HG03520 (cell line): ENCODE results near the gene FRRS1.
A peak's percentile ranks its signal among the peaks of the same experiment; 100 is the strongest.

Experiments used
- ATAC-seq: cut with Tn5 transposase; IDR thresholded peaks from one replicate; pipeline ENCODE4 v1.9.1; 2021; ENCODE audit warnings: mild to moderate bottlenecking, moderate library complexity; ENCODE audit not compliant: unreplicated experiment

Gene FRRS1

DNA sequence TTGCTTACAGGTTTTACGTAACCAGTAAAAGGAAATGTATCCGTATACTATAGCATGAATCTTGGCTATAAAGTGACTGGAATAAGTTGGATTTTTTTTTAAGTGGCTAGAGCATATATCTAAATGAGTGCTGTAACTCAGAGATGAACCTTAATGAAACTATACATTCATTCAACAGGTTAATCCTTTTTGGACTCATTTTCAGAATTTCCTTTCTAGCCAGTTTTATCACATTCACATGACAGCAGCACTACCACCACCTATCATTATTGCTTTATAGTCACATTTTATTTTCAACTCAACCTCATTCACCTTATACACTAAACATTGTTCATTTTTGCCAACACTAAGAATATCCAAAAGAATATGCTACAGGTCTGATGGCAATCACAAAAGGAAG is 30.6 kb downstream of the FRRS1 start:
- no peak for ATAC-seq

DNA sequence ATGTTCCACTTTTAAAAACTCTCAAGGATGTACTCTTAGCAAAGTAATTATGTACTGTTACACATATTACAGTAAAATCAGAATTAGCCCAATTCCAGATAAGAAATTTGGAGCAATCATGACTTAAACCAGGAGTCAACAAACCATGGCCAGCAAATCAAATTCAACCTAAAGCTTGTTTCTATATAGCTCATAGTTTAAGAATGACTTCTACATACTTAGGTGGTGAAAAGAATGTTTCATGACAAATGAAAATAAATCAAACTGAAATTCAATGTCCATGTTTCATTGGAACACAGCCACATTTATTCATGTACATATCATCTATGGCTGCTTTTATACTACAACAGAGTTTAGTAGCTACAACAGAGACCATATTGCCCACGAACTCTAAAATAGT is 35.1 kb downstream of the FRRS1 start:
- no peak for ATAC-seq

DNA sequence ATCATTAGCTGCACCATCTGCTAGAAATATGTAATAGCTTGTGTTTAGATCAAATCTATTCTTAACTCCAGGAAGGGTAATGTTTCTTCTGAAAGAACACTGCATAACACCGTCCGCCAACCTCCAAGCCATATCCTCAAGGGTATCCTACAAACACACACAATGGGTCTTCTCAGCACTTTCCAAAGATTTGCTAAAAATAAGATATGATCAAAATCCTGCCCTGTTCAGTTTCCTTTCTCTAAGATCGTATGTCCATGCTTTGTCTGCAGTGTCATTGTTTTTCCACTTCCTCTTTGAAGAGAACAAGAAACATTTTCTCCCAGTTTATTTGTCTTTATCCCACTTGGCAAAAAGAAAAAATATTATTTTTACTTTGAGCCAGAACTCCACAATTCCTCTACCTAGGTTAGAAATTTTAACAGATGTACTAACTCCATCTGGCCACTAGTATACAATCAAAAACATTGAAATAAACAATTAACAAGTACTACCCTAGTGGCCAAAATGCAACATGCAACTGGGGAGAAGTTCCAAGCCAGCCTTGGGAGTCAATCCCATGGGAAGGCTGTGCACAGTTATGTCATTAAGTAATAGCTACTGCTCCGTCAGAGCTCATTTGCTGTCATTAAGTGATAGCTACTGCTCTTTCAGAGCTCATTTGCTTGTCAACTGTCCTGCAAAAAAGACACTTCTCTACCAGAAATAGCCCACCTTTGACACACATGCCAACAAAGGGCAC is 37.8 kb downstream of the FRRS1 start:
- peak; percentile 83 for ATAC-seq

DNA sequence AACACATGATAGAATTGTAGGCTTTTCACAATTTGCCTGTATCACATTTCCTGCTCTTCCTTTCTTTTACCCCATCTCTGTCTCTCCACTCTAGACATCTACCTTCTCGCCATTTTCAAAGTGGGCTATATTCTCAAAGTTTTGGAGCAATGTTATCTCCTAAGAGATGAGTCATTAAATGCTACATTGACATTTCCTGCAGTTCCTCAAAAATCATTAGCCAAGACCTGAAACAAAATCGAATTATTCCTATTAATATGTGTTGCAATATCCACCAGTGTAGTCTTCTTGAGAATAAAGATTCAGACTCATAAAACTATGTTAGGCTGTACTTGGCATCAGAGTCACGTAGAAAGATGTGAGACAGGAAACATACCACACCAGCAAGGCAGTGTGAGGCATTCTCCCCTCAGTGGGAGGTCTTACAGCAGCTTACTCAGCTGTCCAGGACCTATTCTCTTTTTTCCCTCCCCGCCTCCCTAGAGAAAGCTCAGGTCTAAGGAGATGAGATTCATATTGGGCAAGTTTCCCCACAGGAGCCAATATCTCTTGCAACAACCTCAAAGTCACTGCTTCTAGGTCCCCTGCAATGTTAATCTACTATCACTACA is 38.8 kb downstream of the FRRS1 start:
- ATAC-seq, result no peak

DNA sequence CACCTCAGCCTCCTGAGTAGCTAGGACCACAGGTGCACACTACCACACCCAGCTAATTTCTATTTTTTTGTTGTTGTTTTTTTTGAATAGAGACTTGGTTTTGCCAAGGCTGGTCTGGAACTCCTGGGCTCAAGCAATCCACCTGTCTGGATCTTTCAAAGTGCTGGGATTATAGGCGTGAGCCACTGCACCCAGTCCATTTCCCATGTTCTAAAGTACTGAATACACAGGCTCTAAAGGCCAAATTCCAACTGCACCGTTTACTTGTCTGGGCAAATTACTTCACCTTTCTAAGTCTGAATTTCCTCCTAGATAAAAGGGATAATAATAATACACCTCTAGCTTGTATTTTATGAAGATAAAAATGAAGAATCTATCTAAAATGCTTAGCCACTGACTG is 39.6 kb downstream of the FRRS1 start:
- ATAC-seq, result no peak

DNA sequence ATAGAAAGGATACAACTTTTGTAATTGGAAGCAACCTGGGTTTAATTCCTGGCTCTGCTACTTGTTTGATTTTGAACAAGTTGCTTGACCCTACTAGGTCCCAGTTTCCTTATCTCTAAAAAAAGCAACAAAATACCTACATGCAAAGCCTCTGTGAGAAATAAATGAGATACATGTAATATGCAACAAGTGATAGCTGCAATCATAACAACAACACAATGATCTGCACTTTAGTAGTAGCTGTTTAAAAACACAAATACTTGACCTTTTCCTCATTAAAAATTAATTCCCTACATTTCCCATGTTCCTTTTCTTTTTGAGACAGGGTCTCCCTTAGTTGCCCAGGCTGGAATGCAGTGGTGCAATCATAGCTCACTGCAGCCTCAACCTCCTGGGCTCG is 40.0 kb downstream of the FRRS1 start:
- no peak for ATAC-seq

DNA sequence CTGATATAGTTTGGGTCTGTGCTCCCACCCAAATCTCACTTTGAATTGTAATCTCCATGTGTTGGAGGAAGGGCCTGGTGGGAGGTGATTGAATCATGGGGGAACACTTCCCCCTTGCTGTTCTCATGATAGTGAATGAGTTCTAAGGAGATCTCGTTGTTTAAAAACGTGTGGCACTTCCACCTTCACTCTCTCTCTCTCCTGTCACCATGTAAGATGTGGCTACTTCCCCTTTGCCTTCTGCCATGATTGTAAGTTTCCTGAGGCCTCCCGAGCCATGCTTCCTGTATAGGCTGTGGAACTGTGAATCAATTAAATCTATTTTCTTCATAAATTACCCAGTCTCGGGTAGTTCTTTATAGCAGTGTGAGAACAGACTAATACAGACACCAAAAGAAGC is 40.4 kb downstream of the FRRS1 start:
- no peak for ATAC-seq

DNA sequence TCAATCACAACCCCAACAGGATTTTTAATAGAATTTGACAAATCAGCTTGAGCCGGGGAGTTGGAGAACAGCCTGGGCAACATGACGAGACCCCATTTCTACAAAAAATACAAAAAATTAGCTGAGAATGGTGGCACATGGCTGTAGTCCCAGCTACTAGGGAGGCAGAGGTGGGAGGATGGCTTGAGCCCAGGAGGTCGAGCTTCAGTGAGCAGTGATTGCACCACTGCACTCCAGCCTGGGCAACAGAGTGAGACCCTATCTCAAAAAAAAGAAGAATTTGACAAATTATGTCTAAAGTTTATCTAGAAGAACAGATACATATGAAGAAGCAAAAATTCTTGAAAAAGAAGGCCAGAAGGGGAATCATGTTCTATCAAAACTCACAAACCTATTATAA is 43.2 kb downstream of the FRRS1 start:
- ATAC-seq, result no peak

DNA sequence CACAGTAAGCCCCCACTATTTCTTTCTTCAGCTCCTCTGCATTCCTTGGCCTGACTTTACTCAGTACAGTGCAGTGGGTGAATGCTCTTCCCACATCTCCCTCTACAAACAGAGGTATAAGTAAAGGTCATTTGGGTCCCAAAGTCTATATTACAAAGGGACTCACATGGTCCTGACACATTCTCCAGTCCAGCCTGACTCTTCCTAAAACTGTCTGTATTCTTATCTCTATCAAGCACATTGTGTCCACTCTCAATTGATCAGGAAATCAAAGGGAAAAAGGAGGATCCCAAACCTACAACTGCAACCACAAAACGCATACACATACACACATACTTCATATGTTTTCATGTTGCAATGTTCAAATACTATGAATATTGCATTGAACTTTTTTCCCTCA is 49.4 kb downstream of the FRRS1 start:
- ATAC-seq, result no peak

DNA sequence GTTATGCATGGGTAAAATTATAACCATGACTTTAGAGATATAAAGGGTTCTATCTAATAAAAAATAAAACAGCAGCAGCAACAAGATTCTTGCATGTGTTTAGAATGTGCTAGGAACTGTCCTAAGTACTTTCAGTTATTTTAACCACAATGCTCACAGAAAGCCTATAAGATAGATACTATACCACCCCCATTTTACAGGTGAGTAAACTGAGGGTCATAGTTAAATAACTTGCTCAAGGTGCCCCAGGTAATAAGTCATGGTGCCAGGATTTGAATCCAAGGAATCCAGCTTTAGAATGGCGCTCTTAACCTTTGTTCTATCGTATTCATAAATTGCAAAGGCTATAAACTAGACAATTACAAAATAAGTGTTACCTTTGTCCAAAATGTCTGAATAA is 53.4 kb downstream of the FRRS1 start:
- ATAC-seq, result no peak

DNA sequence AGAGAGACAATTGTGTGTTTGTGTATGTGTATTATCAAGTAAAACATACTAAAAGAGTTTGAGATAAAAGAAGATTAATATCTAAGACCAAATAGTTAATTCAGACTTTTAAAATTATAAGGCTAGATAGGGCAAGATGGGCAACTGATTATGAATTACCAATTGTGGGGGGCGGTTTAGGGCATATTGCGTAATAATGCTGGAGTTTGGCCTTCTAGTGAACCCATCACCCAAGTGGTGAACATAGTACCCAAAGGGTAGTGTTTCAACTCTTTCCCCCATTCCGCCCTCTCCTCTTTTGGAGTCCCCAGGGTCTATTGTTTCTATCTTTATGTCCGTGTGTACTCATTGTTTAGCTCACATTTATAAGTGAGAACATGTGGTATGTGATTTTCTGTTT is 55.4 kb downstream of the FRRS1 start:
- no peak for ATAC-seq

DNA sequence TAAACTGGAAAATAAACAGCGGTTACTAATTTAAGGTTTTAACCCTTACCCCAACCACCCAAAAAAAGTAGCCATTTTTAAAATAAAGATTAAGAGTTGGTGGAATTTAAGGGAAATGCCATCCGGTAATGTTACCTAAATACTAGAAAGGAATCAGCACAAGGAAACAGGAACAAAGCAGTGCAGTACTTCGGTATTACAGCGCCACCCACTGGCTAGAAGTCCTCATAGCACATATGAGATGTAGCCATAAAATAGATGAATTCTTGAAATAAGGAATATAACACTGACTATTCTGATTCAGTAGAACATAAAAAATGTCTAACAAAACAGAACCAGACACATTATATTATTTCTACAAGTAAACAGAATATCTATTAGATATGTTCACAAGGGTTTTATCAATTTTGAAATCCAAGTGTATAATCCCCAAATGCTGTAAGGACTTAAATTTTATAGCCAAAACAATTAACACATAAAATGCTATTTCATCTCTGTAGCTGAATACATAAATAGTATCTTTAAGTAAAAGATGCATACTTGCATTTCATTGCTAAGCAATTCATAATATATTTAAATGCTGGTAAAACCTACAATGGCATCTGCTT is 58.8 kb downstream of the FRRS1 start:
- peak; percentile 94 for ATAC-seq

DNA sequence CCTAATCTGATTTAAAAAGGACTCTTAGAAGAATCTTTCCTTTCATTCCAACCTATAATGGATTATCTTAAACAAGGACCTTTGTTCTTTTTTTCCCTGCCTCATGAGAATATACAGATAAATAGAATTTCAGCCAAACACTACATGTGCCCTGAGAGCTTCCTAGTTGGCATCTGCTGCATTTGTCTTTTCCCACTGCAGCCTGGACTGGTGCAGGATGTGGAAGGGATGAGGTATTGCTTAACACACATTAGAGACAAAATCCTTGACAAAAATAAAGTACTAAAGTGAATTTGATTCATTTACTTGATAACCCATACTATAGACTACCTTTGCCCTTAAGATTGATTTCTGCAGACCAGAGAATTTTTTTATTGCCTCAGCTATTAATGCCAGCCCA is 61.0 kb downstream of the FRRS1 start:
- ATAC-seq, result no peak

DNA sequence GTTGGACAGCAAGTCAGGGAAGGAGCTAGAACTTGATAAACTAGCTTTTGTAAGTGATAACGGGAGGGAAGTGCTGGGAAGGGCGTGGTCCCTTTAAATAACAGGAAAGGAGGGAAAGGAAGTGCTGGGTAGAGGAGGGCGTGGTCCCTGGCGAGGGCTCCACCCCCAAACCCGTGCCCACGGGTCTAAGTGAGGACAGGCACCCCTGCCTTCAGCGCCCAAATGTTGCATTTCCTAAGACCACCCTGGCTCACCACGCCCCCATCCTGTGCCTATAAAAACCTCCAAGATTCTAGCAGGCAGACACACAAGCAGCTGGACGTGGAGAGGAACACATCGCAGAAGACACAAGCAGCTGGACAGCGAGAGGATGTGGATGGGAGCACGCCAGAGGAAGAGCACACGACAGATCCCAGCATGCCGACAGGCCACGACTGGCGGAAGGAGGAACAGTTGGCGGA is 62.0 kb downstream of the FRRS1 start:
- no peak for ATAC-seq

DNA sequence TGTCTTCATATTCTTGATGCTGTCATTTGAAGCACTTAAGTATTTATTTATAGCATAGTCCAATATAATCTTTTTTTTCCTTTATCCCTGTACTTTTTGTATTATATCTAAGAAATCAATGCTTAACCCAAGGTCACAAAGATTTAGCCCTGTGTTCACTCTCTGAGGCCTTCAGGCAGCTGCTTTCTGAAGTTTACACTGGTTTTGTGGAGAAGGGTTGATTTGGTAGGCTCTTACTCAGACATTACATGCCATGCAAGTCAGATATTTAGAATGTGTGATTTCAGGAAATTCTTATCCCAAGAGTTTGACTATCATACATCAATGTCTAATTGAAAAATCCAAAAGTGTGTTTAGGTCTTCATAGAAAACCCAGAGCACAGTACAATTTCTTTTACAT is 64.2 kb downstream of the FRRS1 start:
- ATAC-seq, result no peak

DNA sequence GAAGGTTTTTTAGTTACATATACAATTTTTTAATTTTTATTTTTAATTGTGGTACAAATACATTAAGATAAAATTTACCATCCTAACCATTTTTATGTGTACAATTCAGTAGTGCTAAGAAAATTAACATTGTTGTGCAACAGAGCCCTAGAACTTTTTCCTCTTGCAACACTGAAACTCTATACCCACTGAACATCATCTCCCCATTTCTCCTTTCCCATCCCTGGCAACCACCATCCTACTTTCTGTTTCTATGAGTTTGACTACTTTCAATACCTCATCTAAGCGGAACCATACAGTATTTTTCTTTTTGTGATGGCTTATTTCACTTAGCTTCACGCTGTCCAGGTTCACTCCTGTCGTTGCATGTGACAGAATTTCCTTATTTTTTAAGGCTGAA is 66.4 kb downstream of the FRRS1 start:
- no peak for ATAC-seq

DNA sequence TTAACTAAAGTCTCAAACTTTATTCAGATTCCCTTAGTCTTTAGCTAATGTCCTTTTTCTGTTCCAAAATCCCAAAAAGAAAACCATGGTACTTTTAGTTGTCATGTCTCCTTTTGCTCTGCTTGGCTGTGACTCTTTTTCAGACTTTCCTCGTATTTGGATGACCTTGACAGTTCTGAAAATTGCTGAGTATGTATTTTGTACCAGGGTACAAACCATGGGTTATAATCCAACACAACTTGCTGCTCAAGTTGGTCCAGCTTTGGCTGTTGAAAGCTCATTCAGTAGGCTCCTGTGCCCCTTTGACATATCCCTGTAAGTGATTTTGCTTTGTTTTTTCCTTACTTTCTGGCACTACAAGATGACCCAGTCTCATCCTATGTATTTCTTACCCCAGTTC is 68.9 kb downstream of the FRRS1 start:
- ATAC-seq, result no peak

DNA sequence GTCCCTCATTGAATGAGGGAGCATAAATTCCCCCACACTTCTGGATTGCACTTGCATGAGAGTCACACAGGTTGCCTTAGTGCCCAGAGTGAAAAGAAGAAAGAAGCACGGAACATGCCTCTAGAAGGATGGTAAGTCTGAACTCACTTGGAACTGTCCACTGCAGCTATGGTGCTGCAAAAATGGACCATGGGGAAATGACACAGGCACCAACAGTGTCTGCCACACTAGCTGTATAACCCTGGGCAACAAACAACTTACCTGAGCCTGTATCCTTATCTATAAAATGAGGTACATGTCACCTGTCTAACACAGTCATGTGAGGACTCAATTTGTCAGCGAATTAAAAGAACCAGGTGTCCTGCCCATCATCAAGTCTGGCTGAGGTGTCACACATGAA is 69.8 kb downstream of the FRRS1 start:
- no peak for ATAC-seq

DNA sequence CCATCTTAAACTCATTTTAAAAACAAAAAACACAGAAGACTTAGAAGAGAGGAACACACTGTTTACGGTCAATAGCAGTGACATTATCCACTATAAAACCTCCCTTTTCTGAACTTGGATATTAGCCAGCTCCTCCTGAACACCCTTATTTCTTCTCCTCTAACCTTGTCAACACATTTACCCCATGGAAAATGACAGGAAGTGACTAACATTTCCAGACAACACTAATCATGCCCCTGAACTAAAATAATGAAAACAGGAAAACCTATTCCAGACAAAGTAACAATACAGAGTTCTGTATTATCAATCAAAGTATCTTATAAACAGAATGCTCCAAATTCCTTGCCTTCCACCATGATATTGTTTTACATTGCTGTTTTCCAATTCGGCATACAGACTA is 75.3 kb downstream of the FRRS1 start:
- ATAC-seq, result no peak

DNA sequence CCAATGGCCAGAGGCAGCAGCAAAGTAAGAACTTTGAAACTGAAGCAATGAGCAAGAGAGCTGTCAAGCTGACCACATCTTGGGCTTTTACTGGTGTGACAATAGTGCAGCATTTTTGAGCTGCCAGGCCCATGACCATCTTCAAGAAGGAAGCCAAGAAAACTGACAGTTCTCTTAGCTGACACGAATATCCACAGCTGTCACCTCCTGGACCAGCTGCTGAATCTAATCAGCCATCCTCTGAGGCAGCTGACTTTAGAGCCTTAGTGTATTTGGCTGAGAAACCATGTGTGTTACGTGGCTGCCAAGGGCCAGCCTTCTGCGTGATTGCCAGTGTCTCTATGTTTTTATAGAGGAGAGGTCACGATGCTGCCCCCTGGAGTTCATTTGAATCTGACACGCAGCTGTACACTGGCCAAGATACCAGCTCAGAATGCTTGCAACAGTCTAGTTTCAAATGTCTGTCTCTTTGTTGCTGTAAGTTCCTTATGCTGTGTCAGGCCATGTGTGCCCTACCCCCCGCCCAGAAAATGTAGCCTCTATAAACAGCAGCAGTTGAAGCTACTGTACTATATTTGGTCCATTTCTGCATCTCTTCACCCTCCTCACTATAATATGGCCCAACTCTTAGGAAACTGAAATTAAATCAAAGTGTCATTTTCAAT is 80.8 kb downstream of the FRRS1 start:
- ATAC-seq, result peak; percentile 87

DNA sequence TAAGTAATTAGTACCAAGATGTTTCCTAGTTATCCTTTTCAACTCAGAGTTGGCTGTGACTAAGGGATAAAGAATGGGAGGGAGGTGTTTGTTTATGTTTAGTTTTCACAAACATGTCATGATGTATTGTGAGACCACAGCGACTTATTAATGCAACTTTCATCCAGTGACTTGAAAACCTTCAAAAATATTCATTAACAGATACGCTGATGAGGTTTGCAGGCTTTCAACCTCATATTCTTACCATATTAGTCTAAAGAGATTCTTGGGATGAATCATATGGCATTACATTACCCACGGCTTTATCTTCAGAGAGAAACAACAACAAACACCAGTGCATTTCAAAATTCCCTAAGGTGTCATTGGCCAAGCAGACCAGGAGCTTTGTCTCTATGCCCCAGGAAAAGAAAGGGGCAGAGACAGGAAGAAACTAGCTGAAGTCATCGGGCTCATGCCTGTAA is 84.1 kb downstream of the FRRS1 start:
- ATAC-seq, result no peak

DNA sequence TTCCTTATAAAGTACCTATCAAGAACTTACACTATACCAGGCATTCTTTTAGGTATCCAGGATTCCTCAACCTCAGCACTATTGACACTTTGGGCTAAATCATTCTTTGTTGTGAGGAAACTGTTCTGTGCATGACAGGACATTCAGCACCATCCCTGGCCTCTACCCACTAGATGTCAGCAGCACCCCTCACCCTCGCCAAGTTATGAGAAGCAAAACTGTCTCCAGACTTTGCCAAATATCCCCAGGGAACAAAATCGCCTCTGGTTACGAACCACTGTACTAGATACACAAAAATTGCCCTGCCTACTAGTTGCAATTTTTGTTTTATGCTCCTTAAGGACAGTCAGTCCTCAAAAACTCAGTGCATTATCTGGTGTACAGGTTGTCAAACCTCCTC is 84.9 kb downstream of the FRRS1 start:
- no peak for ATAC-seq
